ENCODE data around the gene PCNP. TPM values are rescaled to one million over a fixed set of nuclear protein-coding genes. Genes with fewer than 3 reads are reported as not detected.

Gene PCNP
- total and polyA plus RNA-seq, 2 donors (not counting 1 experiment from before 2014, with no cell fraction given): 39.1 to 156 TPM

DNA sequence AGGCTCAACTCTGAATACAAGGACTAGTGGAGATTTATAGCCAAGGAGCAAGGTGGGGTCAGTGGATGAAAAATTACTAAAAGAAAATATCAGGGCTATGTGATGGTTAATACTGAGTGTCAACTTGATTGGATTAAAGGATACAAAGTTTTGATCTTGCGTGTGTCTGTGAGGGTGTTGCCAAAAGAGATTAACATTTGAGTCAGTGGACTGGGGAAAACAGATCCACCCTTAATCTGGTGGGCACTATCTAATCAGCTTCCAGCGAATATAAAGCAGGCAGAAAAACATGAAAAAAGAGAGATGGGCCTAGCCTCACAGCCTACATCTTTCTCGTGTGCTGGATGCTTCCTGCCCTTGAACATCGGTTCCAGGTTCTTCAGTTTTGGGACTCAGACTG lies 46.5 kb upstream of the PCNP start:
- H3K9me3 Mint-ChIP-seq (ENCODE audit: insufficient read depth): no peaks in the 10 kb centered on the region
- Histone ChIP-seq H3K36me3 (replicated peaks in 1 of 2; ENCODE audit: control extremely low read depth in 1 of 2, control insufficient read depth in 1 of 2, extremely low read depth in 1 of 2, insufficient read depth in 2 of 2, low read length in 1 of 2) (no peaks in the 10 kb centered on the region), H3K27me3 (replicated peaks in 1 of 4; ENCODE audit: control extremely low read depth in 1 of 4, control insufficient read depth in 3 of 4, insufficient read depth in 4 of 4, low read length in 3 of 4) (no peaks in the 10 kb centered on the region), H3K4me2 (replicated peaks; ENCODE audit: low read depth, low read length, poor library complexity, severe bottlenecking) (no peak overlapping the region), H3K79me2 (ENCODE audit: control insufficient read depth, insufficient read depth, low read length) (no peaks in the 10 kb centered on the region), H3K4me3 (ENCODE audit: control extremely low read depth in 1 of 5, extremely low read depth in 1 of 5, insufficient read depth in 1 of 5, low read depth in 2 of 5, low read length in 4 of 5) (no peak overlapping the region), H3K9me3 (ENCODE audit: control extremely low read depth in 1 of 3, control insufficient read depth in 2 of 3, insufficient read depth in 1 of 3, low read length in 2 of 3) (peaks cover 0 to 7% (median 0%) of the 10 kb centered on the region in 3 donors), H3K9ac (ENCODE audit: low read length) (no peak overlapping the region), H3K4me1 (ENCODE audit: control insufficient read depth in 2 of 2, insufficient read depth in 2 of 2, low read length in 2 of 2) (no peaks in the 10 kb centered on the region), H3K27ac (ENCODE audit: low read length in 2 of 2) (no peak overlapping the region), H4K20me1 (ENCODE audit: control insufficient read depth, insufficient read depth, low read length, poor library complexity, severe bottlenecking) (no peaks in the 10 kb centered on the region), H2AFZ (ENCODE audit: insufficient read depth, low read depth, low read length, poor library complexity, severe bottlenecking) (no peak overlapping the region)
- TF ChIP-seq, protein P1, sequence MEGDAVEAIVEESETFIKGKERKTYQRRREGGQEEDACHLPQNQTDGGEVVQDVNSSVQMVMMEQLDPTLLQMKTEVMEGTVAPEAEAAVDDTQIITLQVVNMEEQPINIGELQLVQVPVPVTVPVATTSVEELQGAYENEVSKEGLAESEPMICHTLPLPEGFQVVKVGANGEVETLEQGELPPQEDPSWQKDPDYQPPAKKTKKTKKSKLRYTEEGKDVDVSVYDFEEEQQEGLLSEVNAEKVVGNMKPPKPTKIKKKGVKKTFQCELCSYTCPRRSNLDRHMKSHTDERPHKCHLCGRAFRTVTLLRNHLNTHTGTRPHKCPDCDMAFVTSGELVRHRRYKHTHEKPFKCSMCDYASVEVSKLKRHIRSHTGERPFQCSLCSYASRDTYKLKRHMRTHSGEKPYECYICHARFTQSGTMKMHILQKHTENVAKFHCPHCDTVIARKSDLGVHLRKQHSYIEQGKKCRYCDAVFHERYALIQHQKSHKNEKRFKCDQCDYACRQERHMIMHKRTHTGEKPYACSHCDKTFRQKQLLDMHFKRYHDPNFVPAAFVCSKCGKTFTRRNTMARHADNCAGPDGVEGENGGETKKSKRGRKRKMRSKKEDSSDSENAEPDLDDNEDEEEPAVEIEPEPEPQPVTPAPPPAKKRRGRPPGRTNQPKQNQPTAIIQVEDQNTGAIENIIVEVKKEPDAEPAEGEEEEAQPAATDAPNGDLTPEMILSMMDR (IDR thresholded peaks at IDR 0.05): no peak
- no peak for TF ChIP-seq EZH2 (IDR thresholded peaks at IDR 0.05; ENCODE audit: borderline replicate concordance, insufficient read depth, low read depth, low read length, poor library complexity, severe bottlenecking)
- no peak overlapping the region for H3K4me3 Mint-ChIP-seq
- intact Hi-C loops (cut with micrococcal nuclease): no loop called here
- POLR2A ChIA-PET: no interaction called here
- CTCF ChIA-PET: no interaction called here
- WGBS (ENCODE audit: insufficient coverage): 97% methylated on average over 3 of the region's 4 CpGs
- ATAC-seq (ENCODE audit: low read depth) (no peak), DNase-seq (no peak)
- no peak overlapping the region for H3K27ac Mint-ChIP-seq
- H3K4me1 Mint-ChIP-seq: no peaks in the 10 kb centered on the region
- no peaks in the 10 kb centered on the region for H3K27me3 Mint-ChIP-seq

DNA sequence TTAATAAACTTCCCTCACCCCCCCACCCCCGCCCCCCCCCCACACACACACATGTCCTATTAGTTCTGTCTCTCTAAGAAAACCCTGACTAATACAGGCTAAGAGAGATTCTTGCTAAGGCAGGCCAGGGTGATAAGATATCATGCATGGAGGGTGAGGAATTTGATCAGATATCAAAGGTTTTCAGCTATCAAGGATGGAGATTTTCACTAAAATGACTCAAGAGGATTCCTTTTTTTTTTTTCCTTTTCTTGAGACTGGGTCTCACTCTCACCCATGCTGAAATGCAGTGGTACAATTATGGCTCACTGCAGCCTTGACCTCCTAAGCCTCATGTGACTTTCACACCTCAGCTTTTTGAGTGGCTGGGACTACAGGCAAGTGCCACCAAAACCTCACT lies 46.1 kb upstream of the PCNP start:
- Mint-ChIP-seq H3K27ac (no peak overlapping the region), H3K27me3 (no peaks in the 10 kb centered on the region), H3K4me1 (no peaks in the 10 kb centered on the region), H3K9me3 (ENCODE audit: insufficient read depth) (no peaks in the 10 kb centered on the region), H3K4me3 (no peak overlapping the region)
- Histone ChIP-seq H3K4me2 (replicated peaks; ENCODE audit: low read depth, low read length, poor library complexity, severe bottlenecking) (no peak overlapping the region), H4K20me1 (ENCODE audit: control insufficient read depth, insufficient read depth, low read length, poor library complexity, severe bottlenecking) (no peaks in the 10 kb centered on the region), H3K79me2 (ENCODE audit: control insufficient read depth, insufficient read depth, low read length) (no peaks in the 10 kb centered on the region), H3K36me3 (replicated peaks in 1 of 2; ENCODE audit: control extremely low read depth in 1 of 2, control insufficient read depth in 1 of 2, extremely low read depth in 1 of 2, insufficient read depth in 2 of 2, low read length in 1 of 2) (no peaks in the 10 kb centered on the region), H3K9me3 (ENCODE audit: control extremely low read depth in 1 of 3, control insufficient read depth in 2 of 3, insufficient read depth in 1 of 3, low read length in 2 of 3) (peaks cover 0 to 7% (median 0%) of the 10 kb centered on the region in 3 donors), H3K27me3 (replicated peaks in 1 of 4; ENCODE audit: control extremely low read depth in 1 of 4, control insufficient read depth in 3 of 4, insufficient read depth in 4 of 4, low read length in 3 of 4) (no peaks in the 10 kb centered on the region), H3K27ac (ENCODE audit: low read length in 2 of 2) (no peak overlapping the region), H2AFZ (ENCODE audit: insufficient read depth, low read depth, low read length, poor library complexity, severe bottlenecking) (no peak overlapping the region), H3K4me1 (ENCODE audit: control insufficient read depth in 2 of 2, insufficient read depth in 2 of 2, low read length in 2 of 2) (no peaks in the 10 kb centered on the region), H3K4me3 (ENCODE audit: control extremely low read depth in 1 of 5, extremely low read depth in 1 of 5, insufficient read depth in 1 of 5, low read depth in 2 of 5, low read length in 4 of 5) (no peak overlapping the region), H3K9ac (ENCODE audit: low read length) (no peak overlapping the region)
- DNase-seq (no peak), ATAC-seq (ENCODE audit: low read depth) (no peak)
- ChIA-PET CTCF (no interaction called here), POLR2A (no interaction called here)
- intact Hi-C loops (cut with micrococcal nuclease): no loop called here
- WGBS (ENCODE audit: insufficient coverage): no CpG with 5 or more reads among the region's 1 CpG
- TF ChIP-seq, protein P1 (IDR thresholded peaks at IDR 0.05): no peak
- no peak for TF ChIP-seq EZH2 (IDR thresholded peaks at IDR 0.05; ENCODE audit: borderline replicate concordance, insufficient read depth, low read depth, low read length, poor library complexity, severe bottlenecking)
